Activated naive CD4-positive, alpha-beta T cell treated with anti-CD3 and anti-CD28 coated beads, Interleukin-2, amount 50 U/mL, for 24 hours (primary cell): ENCODE results near the gene CUBN.

ENCODE experiments used
- H3K27ac Mint-ChIP-seq: one replicate; pipeline ENCODE4 v1.8.0; 2021; ENCODE audit warnings: mild to moderate bottlenecking, mixed read lengths
- H3K27me3 Mint-ChIP-seq: one replicate; pipeline ENCODE4 v1.8.0; 2021; ENCODE audit warnings: mixed read lengths
- H3K36me3 Mint-ChIP-seq: one replicate; pipeline ENCODE4 v1.8.0; 2021; ENCODE audit warnings: mixed read lengths
- H3K4me1 Mint-ChIP-seq: one replicate; pipeline ENCODE4 v1.8.0; 2021; ENCODE audit warnings: mixed read lengths
- H3K4me3 Mint-ChIP-seq: one replicate; pipeline ENCODE4 v1.8.0; 2021; ENCODE audit warnings: mild to moderate bottlenecking, mixed read lengths
- H3K9me3 Mint-ChIP-seq: one replicate; pipeline ENCODE4 v1.8.0; 2021; ENCODE audit warnings: mixed read lengths

Gene CUBN

GRCh38 chr10:17056781-17057428 is 72.7 kb downstream of the CUBN start:
- H3K36me3 Mint-ChIP-seq, result peaks cover 27% of the 10 kb centered on the region
- no peaks in the 10 kb centered on the region for H3K9me3 Mint-ChIP-seq
- no peaks in the 10 kb centered on the region for H3K27me3 Mint-ChIP-seq
- no peak overlapping the region for H3K27ac Mint-ChIP-seq
- H3K4me3 Mint-ChIP-seq, result no peak overlapping the region
- peaks cover 22% of the 10 kb centered on the region for H3K4me1 Mint-ChIP-seq

- Mint-ChIP-seq H3K4me3 (no peak overlapping the region), H3K9me3 (no peaks in the 10 kb centered on the region), H3K4me1 (peaks cover under 1% of the 10 kb centered on the region), H3K27ac (no peak overlapping the region), H3K27me3 (no peaks in the 10 kb centered on the region), H3K36me3 (peaks cover 34% of the 10 kb centered on the region)
These were observed 76.1 kb downstream of the CUBN start for GRCh38 chr10:17053513-17053912.

GRCh38 chr10:17053061-17053460 is 76.5 kb downstream of the CUBN start:
- Mint-ChIP-seq H3K4me1 (no peaks in the 10 kb centered on the region), H3K9me3 (no peaks in the 10 kb centered on the region), H3K36me3 (peaks cover 34% of the 10 kb centered on the region), H3K27me3 (no peaks in the 10 kb centered on the region), H3K4me3 (no peak overlapping the region), H3K27ac (no peak overlapping the region)

GRCh38 chr10:17051851-17052250 is 77.8 kb downstream of the CUBN start:
- no peak overlapping the region for H3K4me3 Mint-ChIP-seq
- no peaks in the 10 kb centered on the region for H3K9me3 Mint-ChIP-seq
- H3K4me1 Mint-ChIP-seq, result no peaks in the 10 kb centered on the region
- H3K27ac Mint-ChIP-seq, result no peak overlapping the region
- H3K36me3 Mint-ChIP-seq, result peaks cover 29% of the 10 kb centered on the region
- H3K27me3 Mint-ChIP-seq, result no peaks in the 10 kb centered on the region

GRCh38 chr10:17049195-17049594 is 80.4 kb downstream of the CUBN start:
- Mint-ChIP-seq H3K4me3 (no peak overlapping the region), H3K4me1 (no peaks in the 10 kb centered on the region), H3K27ac (no peak overlapping the region), H3K36me3 (peaks cover 19% of the 10 kb centered on the region), H3K27me3 (no peaks in the 10 kb centered on the region), H3K9me3 (no peaks in the 10 kb centered on the region)

GRCh38 chr10:17047908-17048307 is 81.7 kb downstream of the CUBN start:
- H3K9me3 Mint-ChIP-seq, result no peaks in the 10 kb centered on the region
- H3K27ac Mint-ChIP-seq, result no peak overlapping the region
- peaks cover 20% of the 10 kb centered on the region for H3K36me3 Mint-ChIP-seq
- H3K4me1 Mint-ChIP-seq, result peaks cover 3% of the 10 kb centered on the region
- no peak overlapping the region for H3K4me3 Mint-ChIP-seq
- H3K27me3 Mint-ChIP-seq, result no peaks in the 10 kb centered on the region

GRCh38 chr10:17046989-17047388 is 82.6 kb downstream of the CUBN start:
- H3K27ac Mint-ChIP-seq, result no peak overlapping the region
- no peaks in the 10 kb centered on the region for H3K27me3 Mint-ChIP-seq
- no peak overlapping the region for H3K4me3 Mint-ChIP-seq
- peaks cover 19% of the 10 kb centered on the region for H3K36me3 Mint-ChIP-seq
- no peaks in the 10 kb centered on the region for H3K9me3 Mint-ChIP-seq
- peaks cover 4% of the 10 kb centered on the region for H3K4me1 Mint-ChIP-seq

GRCh38 chr10:17043586-17043985 is 86.0 kb downstream of the CUBN start:
- Mint-ChIP-seq H3K27ac (no peak overlapping the region), H3K36me3 (peaks cover 5% of the 10 kb centered on the region), H3K27me3 (no peaks in the 10 kb centered on the region), H3K9me3 (no peaks in the 10 kb centered on the region), H3K4me3 (no peak overlapping the region), H3K4me1 (peaks cover 10% of the 10 kb centered on the region)

GRCh38 chr10:17041626-17042520 is 87.7 kb downstream of the CUBN start:
- H3K27me3 Mint-ChIP-seq, result no peaks in the 10 kb centered on the region
- no peak overlapping the region for H3K4me3 Mint-ChIP-seq
- H3K4me1 Mint-ChIP-seq, result peaks cover 16% of the 10 kb centered on the region
- no peaks in the 10 kb centered on the region for H3K9me3 Mint-ChIP-seq
- no peak overlapping the region for H3K27ac Mint-ChIP-seq
- H3K36me3 Mint-ChIP-seq, result peaks cover 6% of the 10 kb centered on the region

- Mint-ChIP-seq H3K9me3 (no peaks in the 10 kb centered on the region), H3K4me1 (peaks cover 26% of the 10 kb centered on the region), H3K36me3 (peaks cover 11% of the 10 kb centered on the region), H3K27me3 (no peaks in the 10 kb centered on the region), H3K4me3 (no peak overlapping the region), H3K27ac (no peak overlapping the region)
These were observed 91.0 kb downstream of the CUBN start for GRCh38 chr10:17038627-17039026.

GRCh38 chr10:17037910-17038309 is 91.7 kb downstream of the CUBN start:
- Mint-ChIP-seq H3K36me3 (peaks cover 11% of the 10 kb centered on the region), H3K27me3 (no peaks in the 10 kb centered on the region), H3K4me1 (peaks cover 32% of the 10 kb centered on the region), H3K27ac (peak overlapping the region; percentile 68), H3K4me3 (no peak overlapping the region), H3K9me3 (no peaks in the 10 kb centered on the region)

- no peak overlapping the region for H3K4me3 Mint-ChIP-seq
- H3K4me1 Mint-ChIP-seq, result peaks cover 45% of the 10 kb centered on the region
- peaks cover 8% of the 10 kb centered on the region for H3K36me3 Mint-ChIP-seq
- H3K27me3 Mint-ChIP-seq, result no peaks in the 10 kb centered on the region
- no peaks in the 10 kb centered on the region for H3K9me3 Mint-ChIP-seq
- H3K27ac Mint-ChIP-seq, result peak overlapping the region; percentile 32
These were observed 94.2 kb downstream of the CUBN start for GRCh38 chr10:17035446-17035845.

- no peak overlapping the region for H3K4me3 Mint-ChIP-seq
- H3K9me3 Mint-ChIP-seq, result no peaks in the 10 kb centered on the region
- no peaks in the 10 kb centered on the region for H3K27me3 Mint-ChIP-seq
- H3K27ac Mint-ChIP-seq, result peak overlapping the region; percentile 84
- H3K4me1 Mint-ChIP-seq, result peaks cover 59% of the 10 kb centered on the region
- peaks cover 8% of the 10 kb centered on the region for H3K36me3 Mint-ChIP-seq
These were observed 95.9 kb downstream of the CUBN start for GRCh38 chr10:17033529-17034260.

GRCh38 chr10:17031637-17032635 is 97.7 kb downstream of the CUBN start:
- Mint-ChIP-seq H3K4me1 (peaks cover 69% of the 10 kb centered on the region), H3K4me3 (no peak overlapping the region)

More at GRCh38 chr10:17031637-17032635, 97.7 kb downstream of the CUBN start:
- H3K27ac Mint-ChIP-seq, result peak overlapping the region; percentile 89
- peaks cover 7% of the 10 kb centered on the region for H3K36me3 Mint-ChIP-seq
- H3K27me3 Mint-ChIP-seq, result no peaks in the 10 kb centered on the region
- H3K9me3 Mint-ChIP-seq, result no peaks in the 10 kb centered on the region
